ENCODE data around the gene QSOX2.

Gene QSOX2

GRCh38 chr9:136171801-136172411 is 73.7 kb downstream of the QSOX2 start:
- no peaks in the 10 kb centered on the region for H3K4me1 ChIP-seq (ENCODE audit: insufficient read depth, low read length, poor library complexity, severe bottlenecking)
- no peaks in the 10 kb centered on the region for H4K20me1 ChIP-seq (ENCODE audit: insufficient read depth, low read length, poor library complexity, severe bottlenecking)
- H2AFZ ChIP-seq (ENCODE audit: low read length), result no peak overlapping the region
- H3K79me2 ChIP-seq (ENCODE audit: insufficient read depth, low read length), result no peaks in the 10 kb centered on the region
- H3F3A ChIP-seq (ENCODE audit: low read depth), result no peaks in the 10 kb centered on the region
- H3K9ac ChIP-seq (ENCODE audit: low read depth, low read length, poor library complexity, severe bottlenecking), result no peak overlapping the region
- H3K4me3 ChIP-seq (ENCODE audit: low read length, poor library complexity, severe bottlenecking), result no peak overlapping the region
- no peak overlapping the region for H3K4me2 ChIP-seq (ENCODE audit: low read depth, low read length, poor library complexity, severe bottlenecking)
- no peaks in the 10 kb centered on the region for H3K9me3 ChIP-seq (ENCODE audit: insufficient read depth, low read depth, low read length)
- TF ChIP-seq EZH2phosphoT487 (IDR thresholded peaks at IDR 0.05; ENCODE audit: borderline replicate concordance) (no peak), CTCF (conservative IDR thresholded peaks at IDR 0.05; ENCODE audit: low read length) (no peak)
- H3K27me3 ChIP-seq (ENCODE audit: insufficient read depth, low read length, poor library complexity, severe bottlenecking), result no peaks in the 10 kb centered on the region
- H3K36me3 ChIP-seq (ENCODE audit: insufficient read depth, low read length), result no peaks in the 10 kb centered on the region
- no peaks in the 10 kb centered on the region for H3K9me2 ChIP-seq (replicated peaks; ENCODE audit: low read depth, low read length)

DNA sequence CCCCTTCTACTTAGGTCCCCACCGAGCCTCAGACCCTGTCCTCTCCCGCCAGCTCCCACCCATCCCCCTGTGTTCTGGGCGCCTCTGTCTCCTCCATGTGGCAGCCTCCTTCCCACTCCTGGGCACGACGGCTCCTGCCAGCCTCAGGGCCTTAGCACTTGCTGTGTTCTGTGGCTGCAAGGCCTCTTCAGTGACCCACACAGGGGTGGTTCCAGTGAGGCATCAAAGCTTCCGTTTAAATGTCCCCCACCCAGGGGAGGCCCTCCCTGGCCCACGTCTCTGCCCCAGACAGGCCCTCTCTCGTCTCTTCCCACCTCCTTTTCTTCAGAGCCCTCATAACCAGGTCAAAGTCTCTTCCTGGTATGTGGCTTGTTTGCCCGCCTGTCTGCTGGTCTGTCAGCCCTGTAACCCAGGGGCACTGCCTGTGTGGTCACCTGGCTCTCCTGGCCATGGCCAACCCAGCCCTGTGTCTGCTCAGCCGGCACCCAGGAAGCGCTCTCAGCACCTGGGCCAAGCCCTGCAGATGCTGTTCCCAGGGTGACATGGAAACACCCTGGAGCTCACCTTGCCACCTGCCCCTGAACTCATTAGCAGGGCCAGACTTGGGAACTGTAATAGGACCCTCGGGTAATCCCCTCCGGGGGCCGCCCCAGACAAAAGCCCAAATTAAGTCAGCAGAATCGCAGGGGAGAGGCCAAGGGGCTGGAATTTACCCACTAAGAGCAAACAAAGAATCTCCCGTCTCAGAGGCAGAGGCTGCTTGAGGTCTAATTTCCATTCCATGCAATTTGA is 74.4 kb downstream of the QSOX2 start:
- Histone ChIP-seq H3K79me2 (ENCODE audit: insufficient read depth, low read length) (no peaks in the 10 kb centered on the region), H3K4me2 (ENCODE audit: low read depth, low read length, poor library complexity, severe bottlenecking) (no peak overlapping the region), H3F3A (ENCODE audit: low read depth) (no peaks in the 10 kb centered on the region), H3K4me1 (ENCODE audit: insufficient read depth, low read length, poor library complexity, severe bottlenecking) (no peaks in the 10 kb centered on the region), H3K4me3 (ENCODE audit: low read length, poor library complexity, severe bottlenecking) (no peak overlapping the region), H3K36me3 (ENCODE audit: insufficient read depth, low read length) (no peaks in the 10 kb centered on the region), H3K9me2 (replicated peaks; ENCODE audit: low read depth, low read length) (no peaks in the 10 kb centered on the region), H2AFZ (ENCODE audit: low read length) (no peak overlapping the region), H3K9me3 (ENCODE audit: insufficient read depth, low read depth, low read length) (no peaks in the 10 kb centered on the region), H4K20me1 (ENCODE audit: insufficient read depth, low read length, poor library complexity, severe bottlenecking) (no peaks in the 10 kb centered on the region), H3K27me3 (ENCODE audit: insufficient read depth, low read length, poor library complexity, severe bottlenecking) (no peaks in the 10 kb centered on the region), H3K9ac (ENCODE audit: low read depth, low read length, poor library complexity, severe bottlenecking) (no peak overlapping the region)
- TF ChIP-seq CTCF (conservative IDR thresholded peaks at IDR 0.05; ENCODE audit: low read length) (no peak), EZH2phosphoT487 (IDR thresholded peaks at IDR 0.05; ENCODE audit: borderline replicate concordance) (no peak)

GRCh38 chr9:136170006-136170901 is 75.4 kb downstream of the QSOX2 start:
- Histone ChIP-seq H4K20me1 (ENCODE audit: insufficient read depth, low read length, poor library complexity, severe bottlenecking) (no peaks in the 10 kb centered on the region), H3K9ac (ENCODE audit: low read depth, low read length, poor library complexity, severe bottlenecking) (no peak overlapping the region), H3K9me2 (replicated peaks; ENCODE audit: low read depth, low read length) (no peaks in the 10 kb centered on the region), H3K36me3 (ENCODE audit: insufficient read depth, low read length) (no peaks in the 10 kb centered on the region), H2AFZ (ENCODE audit: low read length) (no peak overlapping the region), H3K4me2 (ENCODE audit: low read depth, low read length, poor library complexity, severe bottlenecking) (no peak overlapping the region), H3K27me3 (ENCODE audit: insufficient read depth, low read length, poor library complexity, severe bottlenecking) (no peaks in the 10 kb centered on the region), H3K4me3 (ENCODE audit: low read length, poor library complexity, severe bottlenecking) (no peak overlapping the region), H3K4me1 (ENCODE audit: insufficient read depth, low read length, poor library complexity, severe bottlenecking) (no peaks in the 10 kb centered on the region), H3K9me3 (ENCODE audit: insufficient read depth, low read depth, low read length) (no peaks in the 10 kb centered on the region), H3F3A (ENCODE audit: low read depth) (no peaks in the 10 kb centered on the region), H3K79me2 (ENCODE audit: insufficient read depth, low read length) (no peaks in the 10 kb centered on the region)
- TF ChIP-seq CTCF (conservative IDR thresholded peaks at IDR 0.05; ENCODE audit: low read length), result peak; percentile 83
- no peak for TF ChIP-seq EZH2phosphoT487 (IDR thresholded peaks at IDR 0.05; ENCODE audit: borderline replicate concordance)

All from Loucy (cell line).